ENCODE measurements around the gene ITGAL.

DNA sequence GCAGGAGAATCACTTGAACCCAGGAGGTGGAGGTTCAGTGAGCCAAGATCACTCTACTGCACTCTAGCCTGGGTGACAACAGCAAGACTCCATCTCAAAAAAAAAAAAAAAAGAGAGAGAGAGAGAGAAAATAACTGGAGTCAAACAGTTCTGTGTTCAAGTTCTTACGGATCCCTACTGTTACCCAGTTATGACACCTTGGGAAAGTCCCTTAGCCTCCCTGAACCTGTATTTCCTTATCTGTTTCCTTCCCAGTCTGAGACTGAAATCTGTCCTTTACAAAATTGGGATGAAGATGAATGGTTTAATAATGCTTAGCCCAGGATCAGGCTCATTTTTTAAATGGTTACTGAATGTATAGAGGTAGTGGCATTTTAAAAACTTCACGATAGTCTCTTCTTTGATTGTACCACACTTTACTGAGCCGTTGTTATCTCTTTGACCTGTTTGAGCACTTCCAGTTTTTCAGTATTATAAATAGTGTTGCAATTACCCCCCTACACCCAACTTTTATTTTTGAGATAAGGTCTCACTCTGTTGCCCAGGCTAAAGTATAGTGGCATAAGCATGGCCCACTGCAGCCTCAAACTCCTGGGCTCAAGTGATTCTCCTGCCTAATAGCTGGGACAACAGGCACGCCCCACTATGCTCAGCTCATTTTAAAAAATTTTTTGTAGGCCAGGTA is 36.7 kb downstream of the ITGAL start:
- TF ChIP-seq FOXM1 (IDR thresholded peaks at IDR 0.05; ENCODE audit: borderline replicate concordance) (no peak), SP1 (IDR thresholded peaks at IDR 0.05) (no peak), BHLHE40 (IDR thresholded peaks at IDR 0.05; ENCODE audit: borderline replicate concordance) (no peak), LEF1 (IDR thresholded peaks at IDR 0.05; ENCODE audit: borderline replicate concordance) (no peak), SUZ12 (IDR thresholded peaks at IDR 0.05) (no peak)
